Activated CD4-positive, alpha-beta T cell treated with anti-CD3 and anti-CD28 coated beads for 36 hours (primary cell): Measurements from ENCODE around the gene IGFL4. TPM values are rescaled to one million over a fixed set of nuclear protein-coding genes. Genes with fewer than 3 reads are reported as not detected.
"Not testable (repeated sequence)": the region's sequence is repeated elsewhere in the genome, so short reads cannot be mapped to it uniquely, and the experiment has no call there.

Experiments
- ATAC-seq: fragments of 200-7000 bp; cut with Tn5 transposase; one replicate; pipeline ENCODE4 v1.10.0; 2021; ENCODE audit warnings: mild to moderate bottlenecking, moderate library complexity
- CTCF ChIA-PET: fragments of 350-600 bp; sonication (Branson Sonifier 250); formaldehyde crosslinking; loops from one replicate; lab custom pipeline; 2021; ENCODE audit warnings: antibody characterized with exemption; lab: Charles Lee
- POLR2A ChIA-PET: fragments of 350-600 bp; sonication (Branson Sonifier 250); formaldehyde crosslinking; loops from one replicate; lab custom pipeline; 2021; ENCODE audit warnings: antibody characterized with exemption, inconsistent platforms; lab: Charles Lee
- DNase-seq: peaks from one replicate; pipeline ENCODE4 v3.0.0-alpha.2; 2020
- H3K27ac Mint-ChIP-seq: one replicate; pipeline ENCODE4 v1.8.0; 2021; ENCODE audit warnings: mixed read lengths
- H3K27me3 Mint-ChIP-seq: one replicate; pipeline ENCODE4 v1.8.0; 2021; ENCODE audit warnings: mixed read lengths
- H3K36me3 Mint-ChIP-seq: one replicate; pipeline ENCODE4 v1.8.0; 2021; ENCODE audit warnings: low read depth, mixed read lengths
- H3K4me1 Mint-ChIP-seq: one replicate; pipeline ENCODE4 v1.8.0; 2021; ENCODE audit warnings: mixed read lengths
- H3K4me3 Mint-ChIP-seq: one replicate; pipeline ENCODE4 v1.8.0; 2021; ENCODE audit warnings: mild to moderate bottlenecking, moderate library complexity, mixed read lengths
- H3K9me3 Mint-ChIP-seq: one replicate; pipeline ENCODE4 v1.8.0; 2021; ENCODE audit warnings: low read depth, mixed read lengths
- intact Hi-C, 2 experiments: fragments of 100-400 bp; cut with DNase I in 1 of 2; cut with micrococcal nuclease in 1 of 2; formaldehyde crosslinking; loops; one replicate each; pipeline versions ENCODE4 v1.14.2 to v1.15.1; 2022 to 2024; cut with DNase I, micrococcal nuclease
- total RNA-seq, 2 experiments: library from RNA; stranded (reverse); gene quantifications; one replicate each; pipeline ENCODE4 v1.2.3, GENCODE V29; 2021

Gene IGFL4
- total RNA-seq, result not detected

DNA sequence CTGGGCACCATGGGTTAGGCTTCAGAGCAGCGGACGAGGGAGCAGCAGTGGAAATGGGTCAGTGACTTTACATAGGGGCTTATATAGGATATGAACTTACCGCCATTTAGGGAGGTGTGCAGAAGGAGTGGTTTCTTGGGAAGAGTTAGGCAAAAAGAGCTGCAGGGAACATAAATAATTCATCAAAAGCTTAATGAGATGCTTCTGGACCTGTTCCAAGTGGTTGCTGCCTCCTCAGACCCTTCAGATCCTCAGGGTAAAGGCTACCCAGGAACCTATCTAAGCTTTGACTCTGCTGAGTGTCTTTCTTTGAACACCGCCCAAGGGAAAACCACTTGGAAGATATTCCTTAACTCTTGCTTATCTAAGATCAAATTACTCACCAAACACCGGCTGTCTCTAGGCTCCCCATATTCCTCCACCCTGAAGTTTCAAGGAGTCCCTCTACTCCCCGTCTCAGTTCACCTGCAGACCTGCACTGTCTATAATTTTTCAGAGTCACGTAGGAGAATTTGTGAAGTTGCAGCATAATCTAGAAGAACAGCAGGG is at the start of gene IGFL4:
Gene IGFL4 (minus strand): TSS at position 51 of the 549 bp plus-strand sequence. CDS start 40 bp downstream, at position 11.
- H3K4me1 Mint-ChIP-seq, result no peaks in the 10 kb centered on the region
- H3K9me3 Mint-ChIP-seq, result no peaks in the 10 kb centered on the region
- no peak within 1 kb of the TSS for H3K4me3 Mint-ChIP-seq
- ChIA-PET CTCF (interaction anchor here (1.2 kb wide), 2 partner anchors 11 to 30 kb away, joined by 4 to 5 read pairs; no protein-coding TSS in a partner anchor), POLR2A (no interaction called here)
- intact Hi-C loops, result no loop called here
- ATAC-seq (no peak), DNase-seq (no peak)
- no peaks in the 10 kb centered on the region for H3K36me3 Mint-ChIP-seq
- H3K27ac Mint-ChIP-seq, result no peak within 1 kb of the TSS
- peaks cover 41% of the 10 kb centered on the region for H3K27me3 Mint-ChIP-seq

DNA sequence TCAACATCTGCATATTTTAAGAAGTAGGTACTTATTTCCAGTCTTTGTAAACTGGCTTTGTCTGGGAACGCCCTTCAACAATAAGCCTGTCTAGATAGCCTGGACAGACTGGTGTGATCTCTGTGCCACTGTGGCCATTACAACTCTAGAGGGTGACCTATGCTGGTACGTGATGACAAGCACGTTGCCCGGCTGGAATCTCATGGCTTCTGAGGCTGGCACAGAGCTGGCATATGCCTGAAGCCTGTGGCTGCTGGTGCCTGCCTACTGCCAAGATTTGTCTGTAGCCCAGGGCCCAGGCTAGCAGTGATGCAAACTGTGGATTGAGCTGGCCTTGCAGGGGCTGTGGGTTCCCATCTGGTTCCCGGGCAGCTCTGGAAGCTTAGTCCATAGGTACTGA is 49.6 kb upstream of the IGFL4 start:
- CTCF ChIA-PET, result interaction anchor here (0.7 to 1.4 kb wide), 2 partner anchors 99 to 1312 kb away, joined by 3 read pairs; no protein-coding TSS in a partner anchor
- Mint-ChIP-seq H3K4me3 (no peak overlapping the region), H3K4me1 (no peaks in the 10 kb centered on the region), H3K27me3 (peaks cover 41% of the 10 kb centered on the region), H3K9me3 (peaks cover 30% of the 10 kb centered on the region), H3K36me3 (peaks cover 3% of the 10 kb centered on the region), H3K27ac (no peak overlapping the region)
- POLR2A ChIA-PET, result no interaction called here
- intact Hi-C loops, result no loop called here
- DNase-seq (no peak), ATAC-seq (no peak)

DNA sequence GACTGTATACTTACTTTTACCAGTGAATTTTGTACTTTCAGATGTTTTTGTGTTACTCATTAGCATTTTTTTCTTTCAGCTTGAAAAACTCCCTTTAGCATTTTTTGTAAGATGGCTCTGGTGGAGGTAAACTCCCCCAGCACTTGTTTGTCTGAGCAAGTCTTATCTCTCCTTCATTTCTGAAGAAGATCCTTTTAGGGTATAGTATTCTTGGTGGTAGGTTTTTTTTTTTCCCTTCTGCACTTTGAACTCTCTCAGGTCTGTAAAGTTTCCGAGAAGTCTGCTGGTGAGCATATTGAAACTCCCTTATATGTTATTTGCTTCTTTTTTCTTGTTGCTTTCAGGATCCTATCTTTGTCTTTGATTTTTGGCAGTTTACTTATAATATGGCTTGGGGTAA is 48.6 kb upstream of the IGFL4 start:
- Mint-ChIP-seq H3K4me3 (no peak overlapping the region), H3K4me1 (no peaks in the 10 kb centered on the region), H3K36me3 (peaks cover 5% of the 10 kb centered on the region), H3K27ac (no peak overlapping the region), H3K27me3 (peaks cover 44% of the 10 kb centered on the region), H3K9me3 (peaks cover 32% of the 10 kb centered on the region)
- intact Hi-C loops, result no loop called here
- POLR2A ChIA-PET, result no interaction called here
- no peak for DNase-seq
- no peak for ATAC-seq
- CTCF ChIA-PET, result interaction anchor here (0.7 to 1.4 kb wide), 3 partner anchors 62 to 1313 kb away, joined by 3 read pairs; no protein-coding TSS in a partner anchor

DNA sequence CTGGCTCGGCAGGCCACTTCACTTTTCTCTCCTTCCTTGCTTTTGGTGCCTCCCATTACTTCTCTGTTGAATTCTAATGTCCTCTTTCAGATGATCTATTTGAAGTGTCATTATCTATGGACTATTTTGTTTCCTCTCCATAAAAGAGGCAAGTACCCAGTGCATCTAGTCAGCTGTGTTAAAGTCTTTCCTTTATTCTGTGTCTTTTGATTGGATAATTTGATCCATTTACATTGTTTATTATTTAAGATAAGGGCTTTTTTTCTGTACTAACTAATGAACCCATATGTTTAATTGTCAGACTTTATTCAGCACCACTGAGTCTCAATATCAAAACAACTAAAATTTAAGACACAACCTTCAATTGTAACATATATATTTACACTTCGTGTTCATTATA is 47.3 kb upstream of the IGFL4 start:
- ChIA-PET CTCF (interaction anchor here (0.7 to 1.1 kb wide), 2 partner anchors 9 to 312 kb away, joined by 3 to 4 read pairs; no protein-coding TSS in a partner anchor), POLR2A (no interaction called here)
- ATAC-seq (no peak), DNase-seq (no peak)
- H3K36me3 Mint-ChIP-seq, result peaks cover 5% of the 10 kb centered on the region
- H3K27ac Mint-ChIP-seq, result no peak overlapping the region
- H3K4me1 Mint-ChIP-seq, result no peaks in the 10 kb centered on the region
- peaks cover 32% of the 10 kb centered on the region for H3K9me3 Mint-ChIP-seq
- intact Hi-C loops, result no loop called here
- H3K4me3 Mint-ChIP-seq, result no peak overlapping the region
- peaks cover 42% of the 10 kb centered on the region for H3K27me3 Mint-ChIP-seq

DNA sequence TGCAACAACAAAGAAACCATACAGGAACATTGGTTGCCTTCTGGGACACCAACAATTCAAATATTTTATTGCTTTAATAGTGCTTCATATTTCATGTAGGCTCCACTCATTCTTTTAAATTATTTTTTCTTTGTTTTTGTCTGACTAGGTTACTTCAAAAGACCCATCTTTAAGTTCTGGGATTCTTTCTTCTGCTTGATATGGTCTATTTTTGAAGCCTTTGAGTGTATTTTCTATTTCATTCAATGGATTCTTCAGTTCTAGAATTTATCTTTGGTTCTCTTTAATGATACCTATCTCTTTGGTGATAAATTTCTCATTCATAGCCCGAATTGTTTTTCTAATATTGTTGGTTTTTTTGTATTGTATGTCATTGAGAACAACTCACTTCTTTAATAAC is 45.1 kb upstream of the IGFL4 start:
- Mint-ChIP-seq H3K9me3 (peaks cover 32% of the 10 kb centered on the region), H3K36me3 (peaks cover 5% of the 10 kb centered on the region), H3K4me1 (no peaks in the 10 kb centered on the region), H3K27me3 (peaks cover 53% of the 10 kb centered on the region), H3K27ac (no peak overlapping the region), H3K4me3 (no peak overlapping the region)
- CTCF ChIA-PET, result no interaction called here
- intact Hi-C loops, result no loop called here
- ATAC-seq (no peak), DNase-seq (no peak)
- POLR2A ChIA-PET, result no interaction called here

DNA sequence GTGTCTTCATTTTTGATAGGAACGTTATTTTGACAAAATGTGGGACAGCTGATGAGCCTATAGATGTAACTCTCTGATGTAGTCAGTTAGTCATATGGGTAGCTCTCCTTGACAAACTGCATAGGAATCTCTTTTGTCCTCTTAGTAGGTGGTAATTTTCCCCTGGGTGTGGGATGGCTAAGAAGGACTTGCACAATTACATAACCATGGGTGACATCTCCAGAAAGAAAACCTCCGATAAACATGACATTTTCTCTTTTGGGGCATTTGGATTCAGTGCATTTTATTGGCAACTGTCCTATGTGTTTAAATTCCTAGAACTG is 41.9 kb upstream of the IGFL4 start:
- peaks cover 56% of the 10 kb centered on the region for H3K27me3 Mint-ChIP-seq
- DNase-seq (no peak), ATAC-seq (no peak)
- ChIA-PET CTCF (interaction anchor here (0.7 to 2.7 kb wide), 9 partner anchors 9 to 182 kb away, joined by 3 to 13 read pairs (median 4); no protein-coding TSS in a partner anchor), POLR2A (no interaction called here)
- no peak overlapping the region for H3K4me3 Mint-ChIP-seq
- no peaks in the 10 kb centered on the region for H3K4me1 Mint-ChIP-seq
- peaks cover 12% of the 10 kb centered on the region for H3K9me3 Mint-ChIP-seq
- no peak overlapping the region for H3K27ac Mint-ChIP-seq
- intact Hi-C loops, result loop anchor here (1.0 kb wide), 2 partner anchors 107 to 183 kb away; no protein-coding TSS in a partner anchor
- H3K36me3 Mint-ChIP-seq, result peaks cover 2% of the 10 kb centered on the region

DNA sequence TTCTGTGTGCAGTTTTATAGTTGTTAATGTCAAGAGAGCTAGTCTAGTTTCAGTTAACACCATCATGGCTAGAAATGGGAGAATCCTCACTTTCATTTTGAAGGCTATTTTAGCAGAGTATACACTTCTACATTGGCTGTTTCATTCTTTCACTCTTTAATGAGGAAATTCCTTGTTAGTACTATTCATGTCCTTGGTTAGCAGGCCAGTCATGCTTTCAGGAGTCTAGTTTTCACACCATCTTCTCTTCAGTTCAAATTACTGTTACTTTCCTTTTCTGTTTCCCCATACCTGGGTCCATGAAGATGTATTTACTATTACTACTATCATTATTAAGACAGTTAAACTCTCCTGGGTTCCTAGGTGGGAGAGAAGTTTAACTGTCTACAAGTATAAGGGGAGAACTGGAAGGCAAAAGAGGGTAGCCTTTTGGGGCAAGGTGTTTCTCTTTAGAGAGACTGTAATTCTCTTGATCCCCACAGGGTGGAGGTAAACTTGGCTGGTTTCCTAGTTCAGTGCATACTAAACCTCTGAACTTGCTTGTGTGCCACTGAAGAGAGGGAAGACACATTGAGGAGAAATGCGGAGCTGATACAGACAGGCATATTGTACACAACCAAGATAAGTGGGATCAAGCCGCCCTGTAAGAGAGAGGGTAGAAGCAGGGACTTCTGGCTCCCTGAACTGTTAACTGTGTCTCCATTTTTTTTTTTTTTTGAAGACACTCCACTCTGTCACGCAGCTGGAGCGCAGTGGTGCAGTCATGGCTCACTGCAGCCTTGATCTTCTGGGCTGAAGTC is 41.3 kb upstream of the IGFL4 start:
- intact Hi-C loops, result loop anchor here (1.0 kb wide), 2 partner anchors 107 to 183 kb away; no protein-coding TSS in a partner anchor
- ATAC-seq (peak; percentile 68), DNase-seq (peak; percentile 28)
- H3K9me3 Mint-ChIP-seq, result peaks cover 12% of the 10 kb centered on the region
- ChIA-PET POLR2A (no interaction called here), CTCF (interaction anchor here (0.7 to 2.7 kb wide), 15 partner anchors 10 to 344 kb away, joined by 3 to 13 read pairs (median 3); no protein-coding TSS in a partner anchor)
- H3K27ac Mint-ChIP-seq, result no peak overlapping the region
- no peak overlapping the region for H3K4me3 Mint-ChIP-seq
- peaks cover 60% of the 10 kb centered on the region for H3K27me3 Mint-ChIP-seq
- H3K4me1 Mint-ChIP-seq, result peaks cover 3% of the 10 kb centered on the region
- peaks cover 2% of the 10 kb centered on the region for H3K36me3 Mint-ChIP-seq

DNA sequence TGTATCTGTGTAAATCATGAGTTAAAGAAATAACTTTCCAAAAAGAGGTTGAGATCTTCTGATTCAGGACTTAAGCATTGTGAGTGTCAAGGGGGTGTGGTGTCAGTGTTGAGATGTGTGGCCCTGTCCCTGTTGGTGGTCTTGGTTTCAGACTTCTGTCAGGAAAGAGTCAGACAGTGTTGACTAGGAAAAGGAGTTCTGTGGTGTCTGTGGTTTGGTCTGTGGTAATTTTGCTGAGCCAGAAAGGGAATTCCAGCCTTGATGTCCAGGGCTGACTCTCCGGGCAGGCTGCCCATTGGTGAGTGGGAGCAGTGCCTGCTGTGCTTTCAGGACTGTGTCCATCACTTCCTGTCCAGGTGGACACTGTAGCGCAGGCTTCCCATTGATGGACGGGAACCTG is 39.8 kb upstream of the IGFL4 start:
- DNase-seq (no peak), ATAC-seq (no peak)
- H3K36me3 Mint-ChIP-seq, result peaks cover 2% of the 10 kb centered on the region
- intact Hi-C loops, result no loop called here
- H3K27me3 Mint-ChIP-seq, result peaks cover 68% of the 10 kb centered on the region
- POLR2A ChIA-PET, result no interaction called here
- no peak overlapping the region for H3K27ac Mint-ChIP-seq
- no peak overlapping the region for H3K4me3 Mint-ChIP-seq
- H3K9me3 Mint-ChIP-seq, result peaks cover 4% of the 10 kb centered on the region
- H3K4me1 Mint-ChIP-seq, result peaks cover 8% of the 10 kb centered on the region
- CTCF ChIA-PET, result interaction anchor here (1.0 to 2.7 kb wide), 5 partner anchors 34 to 184 kb away, joined by 3 to 13 read pairs (median 8); no protein-coding TSS in a partner anchor

DNA sequence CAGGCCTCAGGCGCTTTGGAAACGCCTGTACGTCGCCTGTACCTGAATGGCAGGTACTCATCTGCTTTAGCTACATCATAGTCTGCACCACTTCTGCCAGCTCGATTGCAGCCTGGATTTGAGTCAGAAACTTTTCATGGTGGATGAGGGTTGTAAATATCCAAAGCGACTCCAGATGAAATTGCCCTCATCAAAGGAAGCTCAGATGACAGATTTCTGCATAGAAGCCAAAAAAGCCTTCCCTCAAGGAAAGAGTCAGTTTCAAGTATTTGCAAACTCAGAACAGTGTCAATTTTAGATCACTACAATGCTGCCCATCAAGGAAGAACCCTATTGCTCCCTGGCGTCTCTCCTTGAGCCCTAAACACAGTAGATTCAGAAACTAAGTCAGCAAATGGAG is 38.8 kb upstream of the IGFL4 start:
- CTCF ChIA-PET, result interaction anchor here (0.9 to 1.9 kb wide), 11 partner anchors 8 to 187 kb away, joined by 3 to 14 read pairs (median 4); partner anchors contain the start of genes IGFL2 and IGFL3
- DNase-seq (no peak), ATAC-seq (no peak)
- intact Hi-C loops, result loop anchor here (5.0 kb wide), 2 partner anchors 52 to 408 kb away; no protein-coding TSS in a partner anchor
- H3K4me3 Mint-ChIP-seq, result no peak overlapping the region
- no peaks in the 10 kb centered on the region for H3K9me3 Mint-ChIP-seq
- H3K27ac Mint-ChIP-seq, result no peak overlapping the region
- peaks cover 68% of the 10 kb centered on the region for H3K27me3 Mint-ChIP-seq
- no peaks in the 10 kb centered on the region for H3K36me3 Mint-ChIP-seq
- peaks cover 8% of the 10 kb centered on the region for H3K4me1 Mint-ChIP-seq
- POLR2A ChIA-PET, result no interaction called here

DNA sequence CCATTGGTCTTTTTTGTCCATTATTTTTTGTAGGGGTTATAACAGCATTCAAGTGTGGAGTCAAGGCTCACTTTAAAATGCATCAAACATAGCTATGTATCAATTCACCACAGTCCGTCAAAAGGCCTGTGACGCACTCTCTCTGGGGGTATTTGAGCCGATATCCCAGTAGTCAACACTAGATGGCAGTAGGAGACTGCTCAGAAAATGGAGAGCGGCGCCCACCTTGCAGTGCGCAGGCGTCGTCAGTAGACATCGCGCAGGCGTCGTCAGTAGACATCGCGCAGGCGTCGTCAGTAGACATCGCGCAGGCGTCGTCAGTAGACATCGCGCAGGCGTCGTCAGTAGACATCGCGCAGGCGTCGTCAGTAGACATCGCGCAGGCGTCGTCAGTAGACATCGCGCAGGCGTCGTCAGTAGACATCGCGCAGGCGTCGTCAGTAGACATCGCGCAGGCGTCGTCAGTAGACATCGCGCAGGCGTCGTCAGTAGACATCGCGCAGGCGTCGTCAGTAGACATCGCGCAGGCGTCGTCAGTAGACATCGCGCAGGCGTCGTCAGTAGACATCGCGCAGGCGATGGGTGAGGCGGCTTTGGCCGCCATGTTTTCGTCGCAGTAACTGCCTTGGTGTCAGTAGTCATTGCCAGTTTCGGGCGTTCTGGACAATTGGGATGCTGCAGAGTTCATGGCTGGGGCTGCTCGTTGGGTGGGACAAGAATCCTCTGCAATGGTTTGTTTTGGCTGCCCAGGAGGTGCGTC is 38.0 kb upstream of the IGFL4 start:
- DNase-seq (peak; percentile 59), ATAC-seq (peak; percentile 54)
- POLR2A ChIA-PET, H3K4me3 Mint-ChIP-seq, H3K36me3 Mint-ChIP-seq, H3K4me1 Mint-ChIP-seq, H3K27ac Mint-ChIP-seq, H3K9me3 Mint-ChIP-seq: not testable (repeated sequence)
- CTCF ChIA-PET, result interaction anchor here (0.6 to 2.5 kb wide), 18 partner anchors 9 to 189 kb away, joined by 3 to 16 read pairs (median 4); partner anchors contain the start of genes IGFL2 and IGFL3
- intact Hi-C loops, result loop anchor here (1.0 to 5.0 kb wide), 5 partner anchors 51 to 409 kb away; no protein-coding TSS in a partner anchor
- H3K27me3 Mint-ChIP-seq, result peaks cover 68% of the 10 kb centered on the region

DNA sequence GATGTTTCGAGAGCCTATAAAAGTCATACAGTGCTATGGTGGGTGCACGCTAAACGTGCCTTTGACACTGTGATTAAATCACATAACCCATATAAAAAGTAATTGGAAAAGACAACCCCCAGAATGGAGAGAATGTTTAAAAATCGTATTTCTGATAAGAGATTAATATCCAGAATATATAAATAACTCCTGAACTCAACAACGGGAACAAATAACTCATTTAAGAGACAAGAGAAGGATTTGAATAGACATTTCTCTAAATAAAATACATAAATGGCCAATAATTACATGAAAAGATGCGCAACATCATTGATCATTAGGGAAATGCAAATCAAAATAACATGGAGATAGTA is 37.0 kb upstream of the IGFL4 start:
- Mint-ChIP-seq H3K27ac (no peak overlapping the region), H3K4me1 (peaks cover 8% of the 10 kb centered on the region), H3K4me3 (no peak overlapping the region), H3K9me3 (no peaks in the 10 kb centered on the region), H3K27me3 (peaks cover 71% of the 10 kb centered on the region), H3K36me3 (no peaks in the 10 kb centered on the region)
- no peak for DNase-seq
- CTCF ChIA-PET, result interaction anchor here (0.6 to 2.5 kb wide), 14 partner anchors 28 to 190 kb away, joined by 3 to 16 read pairs (median 4); partner anchors contain the start of gene IGFL3
- POLR2A ChIA-PET, result interaction anchor here (0.5 kb wide), 1 partner anchor 888 kb away, joined by 3 read pairs; no protein-coding TSS in a partner anchor
- intact Hi-C loops, result loop anchor here (1.0 to 5.0 kb wide), 6 partner anchors 48 to 410 kb away; no protein-coding TSS in a partner anchor
- no peak for ATAC-seq
